Measurements from ENCODE around the gene ECHS1. TPM values are rescaled to one million over a fixed set of nuclear protein-coding genes. Genes with fewer than 3 reads are reported as not detected.
"Not testable (repeated sequence)": the region's sequence is repeated elsewhere in the genome, so short reads cannot be mapped to it uniquely, and the experiment has no call there.

The ECHS1 gene
- total and polyA plus RNA-seq, 9 donors = 27.2 to 102 (median 68.9) TPM

DNA sequence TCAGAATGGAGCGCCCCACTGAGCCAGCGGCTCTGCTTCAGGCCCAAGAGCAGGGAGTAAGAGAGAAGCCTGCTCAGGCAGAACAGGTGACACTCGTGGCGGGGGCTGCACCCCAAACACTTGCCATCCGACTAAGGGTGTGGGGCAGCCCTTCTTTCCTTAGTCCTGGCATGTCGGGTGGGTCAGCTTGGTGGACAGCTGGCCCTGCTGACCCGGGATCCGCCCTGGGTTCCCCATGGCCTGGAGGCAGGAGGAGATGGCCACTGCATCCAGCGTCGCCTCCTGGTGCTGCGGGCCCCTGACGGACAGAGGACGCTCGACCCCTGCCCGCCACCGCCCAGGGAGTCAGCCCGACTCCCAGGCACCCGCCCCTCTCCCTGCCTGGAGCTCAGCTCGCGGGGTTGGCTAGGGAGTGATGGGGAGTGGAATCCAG is 4.7 kb upstream of the ECHS1 start:
- peak in 1 of 5 donors; percentile 56 for DNase-seq

DNA sequence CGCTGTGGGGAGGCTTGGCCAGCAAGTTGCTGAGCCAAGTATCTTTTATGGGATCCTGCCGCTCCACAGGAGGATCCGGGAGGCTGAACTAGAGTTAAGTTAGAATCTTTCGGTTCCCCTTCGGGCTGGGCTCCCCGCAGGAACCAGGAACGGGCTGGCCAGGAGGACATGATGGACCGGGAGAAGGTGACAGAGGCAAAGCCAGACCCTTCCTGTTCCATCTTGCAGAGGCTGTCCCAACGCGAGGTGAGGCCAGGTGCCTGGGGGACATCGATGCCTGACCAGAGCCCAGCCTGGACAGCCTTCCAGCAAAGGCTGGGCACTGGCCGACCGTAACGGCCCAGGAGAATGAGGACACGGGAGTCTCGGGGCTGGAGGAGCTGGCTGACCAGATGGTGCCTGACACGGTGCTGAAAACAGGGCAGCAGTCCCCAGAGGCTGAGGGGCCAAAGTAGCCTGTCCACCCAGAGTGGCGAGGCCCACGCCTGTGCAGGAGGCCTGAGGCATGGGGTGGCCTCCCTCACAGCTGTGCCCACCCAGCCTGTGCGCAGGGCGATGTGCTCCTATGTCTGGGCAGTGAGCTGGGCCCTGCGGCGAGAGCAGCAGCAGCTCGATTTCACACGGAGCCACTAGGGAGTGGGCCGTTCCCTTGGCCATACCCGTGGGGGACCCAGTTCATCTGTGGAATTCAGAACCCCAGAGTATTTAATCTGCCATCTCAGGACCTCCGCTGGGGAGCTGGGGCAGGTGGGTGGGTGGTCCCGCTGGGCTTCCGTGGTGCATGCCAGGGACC is 4.1 kb upstream of the ECHS1 start:
- 88 to 92% (median 90%) methylated on average over 25 to 30 of the region's 30 CpGs for WGBS, 3 donors
- Histone ChIP-seq H3K27ac (peak overlapping the region in 1 of 2 donors; percentile 80), H3K36me3 (no peaks in the 10 kb centered on the region), H3K4me1 (ENCODE audit: insufficient read depth) (peaks cover 6% of the 10 kb centered on the region), H3K27me3 (no peaks in the 10 kb centered on the region), H3K4me3 (no peak overlapping the region), H3K9me3 (no peaks in the 10 kb centered on the region)
- TF ChIP-seq POLR2A (IDR thresholded peaks at IDR 0.05) = no peak
- TF ChIP-seq, protein P1, sequence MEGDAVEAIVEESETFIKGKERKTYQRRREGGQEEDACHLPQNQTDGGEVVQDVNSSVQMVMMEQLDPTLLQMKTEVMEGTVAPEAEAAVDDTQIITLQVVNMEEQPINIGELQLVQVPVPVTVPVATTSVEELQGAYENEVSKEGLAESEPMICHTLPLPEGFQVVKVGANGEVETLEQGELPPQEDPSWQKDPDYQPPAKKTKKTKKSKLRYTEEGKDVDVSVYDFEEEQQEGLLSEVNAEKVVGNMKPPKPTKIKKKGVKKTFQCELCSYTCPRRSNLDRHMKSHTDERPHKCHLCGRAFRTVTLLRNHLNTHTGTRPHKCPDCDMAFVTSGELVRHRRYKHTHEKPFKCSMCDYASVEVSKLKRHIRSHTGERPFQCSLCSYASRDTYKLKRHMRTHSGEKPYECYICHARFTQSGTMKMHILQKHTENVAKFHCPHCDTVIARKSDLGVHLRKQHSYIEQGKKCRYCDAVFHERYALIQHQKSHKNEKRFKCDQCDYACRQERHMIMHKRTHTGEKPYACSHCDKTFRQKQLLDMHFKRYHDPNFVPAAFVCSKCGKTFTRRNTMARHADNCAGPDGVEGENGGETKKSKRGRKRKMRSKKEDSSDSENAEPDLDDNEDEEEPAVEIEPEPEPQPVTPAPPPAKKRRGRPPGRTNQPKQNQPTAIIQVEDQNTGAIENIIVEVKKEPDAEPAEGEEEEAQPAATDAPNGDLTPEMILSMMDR (IDR thresholded peaks at IDR 0.05) = no peak
- no peak for TF ChIP-seq EP300 (IDR thresholded peaks at IDR 0.05)
- intact Hi-C loops (cut with DNase I) = loop anchor here in 1 of 4 donors (5.0 kb wide), 1 partner anchor 70 kb away; the partner anchor contains the start of genes TUBGCP2 and ZNF511
- DNase-seq = no peak

More for the DNA sequence above, 4.7 kb upstream of the ECHS1 start:
- Histone ChIP-seq H3K36me3 (no peaks in the 10 kb centered on the region), H3K27ac (peak overlapping the region in 1 of 2 donors; percentile 80), H3K9me3 (no peaks in the 10 kb centered on the region), H3K27me3 (no peaks in the 10 kb centered on the region), H3K4me3 (peak overlapping the region; percentile 79), H3K4me1 (ENCODE audit: insufficient read depth) (peaks cover 5% of the 10 kb centered on the region)
- TF ChIP-seq EP300 (IDR thresholded peaks at IDR 0.05) = no peak
- TF ChIP-seq, protein P1 (IDR thresholded peaks at IDR 0.05) = no peak
- TF ChIP-seq POLR2A (IDR thresholded peaks at IDR 0.05) = no peak
- WGBS, 3 donors = 22 to 41% (median 28%) methylated on average over 9 to 20 of the region's 20 CpGs
- intact Hi-C loops (cut with DNase I) = loop anchor here in 1 of 4 donors (5.0 kb wide), 1 partner anchor 71 kb away; the partner anchor contains the start of genes TUBGCP2 and ZNF511

DNA sequence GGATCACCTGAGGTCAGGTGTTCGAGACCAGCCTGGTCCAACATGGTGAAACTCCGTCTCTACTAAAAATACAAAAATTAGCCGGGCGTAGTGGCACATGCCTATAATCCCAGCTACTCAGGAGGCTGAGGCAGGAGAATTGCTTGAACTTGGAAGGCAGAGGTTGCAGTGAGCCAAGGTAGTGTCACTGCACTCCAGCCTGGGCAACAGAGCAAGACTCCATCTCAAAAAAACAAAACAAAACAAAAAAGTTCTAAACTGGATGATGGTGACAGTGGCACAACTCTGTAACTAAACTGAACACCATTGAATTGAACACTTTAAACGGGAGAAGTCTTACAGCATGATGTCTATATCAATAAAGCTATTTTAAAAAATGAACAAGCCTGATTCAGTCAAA is 3.0 kb upstream of the ECHS1 start:
- not testable (repeated sequence) for H3K4me1 ChIP-seq (ENCODE audit: insufficient read depth)
- WGBS, 3 donors = 87 to 99% (median 90%) methylated on average over 5 of the region's 5 CpGs

DNA sequence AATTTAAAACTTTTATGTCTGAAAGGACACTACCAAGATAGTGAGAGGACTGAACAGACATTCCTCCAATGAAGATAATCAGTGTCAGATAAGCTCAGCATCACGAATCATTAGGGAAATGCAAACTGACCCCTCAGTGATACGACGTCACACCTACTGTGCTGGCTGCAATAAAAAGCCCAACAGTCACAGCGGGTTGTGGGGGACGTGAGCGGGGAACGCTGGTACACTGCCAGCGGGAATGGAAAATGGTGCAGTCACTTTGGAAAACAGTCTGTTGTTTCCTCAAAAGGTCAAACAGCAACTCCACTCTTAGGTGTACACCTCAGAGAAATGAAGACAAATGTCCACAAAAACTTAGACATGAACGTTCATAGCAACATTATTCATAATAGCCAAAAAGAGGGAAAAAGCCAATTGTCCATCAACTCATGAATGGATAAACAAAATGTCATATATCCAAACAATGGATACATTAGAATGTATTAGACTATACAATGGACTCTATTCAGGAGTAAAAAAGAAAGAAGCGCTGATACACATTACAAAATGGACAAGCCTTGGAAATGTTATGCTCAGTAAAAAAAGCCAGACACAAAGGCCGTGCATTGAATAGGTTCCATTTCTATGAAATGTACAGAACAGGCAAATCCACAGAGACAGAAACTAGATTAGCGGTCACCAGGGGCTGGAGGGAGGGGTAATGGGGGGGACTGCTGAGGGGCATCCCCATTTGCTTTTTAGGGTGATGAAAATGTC is 2.4 kb upstream of the ECHS1 start:
- Histone ChIP-seq H3K9me3 (no peaks in the 10 kb centered on the region), H3K36me3 (no peaks in the 10 kb centered on the region), H3K27ac (no peak overlapping the region), H3K4me1 (ENCODE audit: insufficient read depth) (peaks cover 9% of the 10 kb centered on the region), H3K27me3 (no peaks in the 10 kb centered on the region), H3K4me3 (no peak overlapping the region)
- intact Hi-C loops (cut with DNase I) = loop anchor here in 1 of 4 donors (5.0 kb wide), 1 partner anchor 68 kb away; the partner anchor contains the start of genes TUBGCP2 and ZNF511
- TF ChIP-seq, protein P1 (IDR thresholded peaks at IDR 0.05) = no peak
- no peak for TF ChIP-seq EP300 (IDR thresholded peaks at IDR 0.05)
- TF ChIP-seq POLR2A (IDR thresholded peaks at IDR 0.05) = no peak
- WGBS, 3 donors = 78 to 83% (median 80%) methylated on average over 12 of the region's 12 CpGs
- DNase-seq = peak in 1 of 5 donors; percentile 26

More for the DNA sequence above, 3.0 kb upstream of the ECHS1 start:
- H3K27me3 ChIP-seq, DNase-seq, H3K27ac ChIP-seq, H3K4me3 ChIP-seq, H3K36me3 ChIP-seq, H3K9me3 ChIP-seq: not testable (repeated sequence)
- intact Hi-C loops (cut with DNase I) = loop anchor here in 1 of 4 donors (5.0 kb wide), 1 partner anchor 69 kb away; the partner anchor contains the start of genes TUBGCP2 and ZNF511
